Stimulated activated CD4-positive, alpha-beta T cell treated with anti-CD3 and anti-CD28 coated beads, Interleukin-1b, Interleukin-23, amount 100 ng/mL, for 48 hours (primary cell): Measurements from ENCODE around the gene KCTD20.
"Not testable (repeated sequence)": the region's sequence is repeated elsewhere in the genome, so short reads cannot be mapped to it uniquely, and the experiment has no call there.

Experiments used
- DNase-seq: peaks from one replicate; pipeline ENCODE4 v3.0.0-alpha.2; 2020

Gene KCTD20

GRCh38 chr6:36445621-36446020 is 2.8 kb downstream of the KCTD20 start:
- no peak for DNase-seq

- not testable (repeated sequence) for DNase-seq
These were observed 6.4 kb downstream of the KCTD20 start for GRCh38 chr6:36449173-36449572.

GRCh38 chr6:36452897-36453296 is 10.1 kb downstream of the KCTD20 start:
- DNase-seq = not testable (repeated sequence)

GRCh38 chr6:36455486-36456027 is 12.8 kb downstream of the KCTD20 start:
- DNase-seq = no peak

- DNase-seq = no peak
These were observed 16.7 kb downstream of the KCTD20 start for GRCh38 chr6:36459501-36459900.

GRCh38 chr6:36460916-36461315 is 18.1 kb downstream of the KCTD20 start:
- no peak for DNase-seq

- no peak for DNase-seq
These were observed 18.8 kb downstream of the KCTD20 start for GRCh38 chr6:36461646-36462045.

GRCh38 chr6:36463676-36464075 is 20.9 kb downstream of the KCTD20 start:
- DNase-seq = no peak

- DNase-seq = no peak
These were observed 21.4 kb downstream of the KCTD20 start for GRCh38 chr6:36464233-36464632.

- DNase-seq = no peak
These were observed 24.8 kb downstream of the KCTD20 start for GRCh38 chr6:36467625-36468024.

- DNase-seq = no peak
These were observed 26.4 kb downstream of the KCTD20 start for GRCh38 chr6:36469148-36469661.

- no peak for DNase-seq
These were observed 27.1 kb downstream of the KCTD20 start for GRCh38 chr6:36469946-36470345.

GRCh38 chr6:36478051-36478526 is 35.3 kb downstream of the KCTD20 start:
- DNase-seq = no peak

- DNase-seq = no peak
These were observed 36.5 kb downstream of the KCTD20 start for GRCh38 chr6:36479256-36479655.

- DNase-seq = not testable (repeated sequence)
These were observed 40.5 kb downstream of the KCTD20 start for GRCh38 chr6:36483326-36483725.

- DNase-seq = no peak
These were observed 41.9 kb downstream of the KCTD20 start for GRCh38 chr6:36484736-36485135.

- DNase-seq = no peak
These were observed 44.9 kb downstream of the KCTD20 start for GRCh38 chr6:36487698-36488097.

- no peak for DNase-seq
These were observed 45.4 kb downstream of the KCTD20 start for GRCh38 chr6:36488221-36488620.

- no peak for DNase-seq
These were observed 46.6 kb downstream of the KCTD20 start for GRCh38 chr6:36489426-36489825.

GRCh38 chr6:36491378-36491965 is 48.7 kb downstream of the KCTD20 start:
- no peak for DNase-seq

- no peak for DNase-seq
These were observed 49.3 kb downstream of the KCTD20 start for GRCh38 chr6:36492092-36492491.

- no peak for DNase-seq
These were observed 49.8 kb downstream of the KCTD20 start for GRCh38 chr6:36492621-36493020.

- DNase-seq = no peak
These were observed 50.5 kb downstream of the KCTD20 start for GRCh38 chr6:36493319-36493718.

GRCh38 chr6:36493859-36494258 is 51.1 kb downstream of the KCTD20 start:
- no peak for DNase-seq

- no peak for DNase-seq
These were observed 52.3 kb downstream of the KCTD20 start for GRCh38 chr6:36495086-36495485.
